PC-3 (cell line): ENCODE data around the gene SEC31B.

ENCODE experiments used
- CTCF ChIP-seq: fragments of 300-600 bp; sonication (generic); conservative IDR thresholded peaks from 2 replicates; pipeline ENCODE4 v1.5.1; 2017; ENCODE audit warnings: antibody characterized with exemption, low read depth, mild to moderate bottlenecking, low read length
- EZH2 ChIP-seq: fragments of 300-600 bp; sonication (generic); IDR thresholded peaks from one replicate; pipeline ENCODE4 v1.6.1; 2017; ENCODE audit warnings: antibody characterized with exemption, mild to moderate bottlenecking, low read length; ENCODE audit not compliant: unreplicated experiment
- EZH2phosphoT487 ChIP-seq: fragments of 300-600 bp; sonication (generic); IDR thresholded peaks from 2 replicates; pipeline ENCODE4 v1.6.1; 2018; ENCODE audit warnings: mild to moderate bottlenecking, antibody characterized with exemption, low read length, borderline replicate concordance

- TF ChIP-seq CTCF (no peak), EZH2phosphoT487 (no peak), EZH2 (no peak)
These were observed 73.4 kb downstream of the SEC31B start for GRCh38 chr10:100446130-100446761.
